Fibroblast of lung (primary cell): ENCODE data around the gene CLINT1. TPM values are rescaled to one million over a fixed set of nuclear protein-coding genes. Genes with fewer than 3 reads are reported as not detected.

Experiments
- DNase-seq, 2 donors: peaks; one replicate each; pipeline versions ENCODE4 v3.0.0 to v3.0.0-alpha.2; 2010; ENCODE audit warnings: low read depth in 2 of 2
- H2AFZ ChIP-seq: 2 replicates; pipeline ENCODE4 v1.5.1; 2012; ENCODE audit warnings: low read length, control low read depth, inconsistent platforms
- H3K27ac ChIP-seq: 2 replicates; pipeline ENCODE4 v1.5.1; 2011; ENCODE audit warnings: low read length, control low read depth; ENCODE audit not compliant: insufficient read depth
- H3K27me3 ChIP-seq: 2 replicates; pipeline ENCODE4 v1.5.1; 2011; ENCODE audit warnings: mild to moderate bottlenecking, low read length; ENCODE audit not compliant: control insufficient read depth, insufficient read depth
- H3K36me3 ChIP-seq: 2 replicates; pipeline ENCODE4 v1.5.1; 2011; ENCODE audit warnings: low read length; ENCODE audit not compliant: control insufficient read depth, insufficient read depth
- H3K4me1 ChIP-seq: 2 replicates; pipeline ENCODE4 v1.5.1; 2011; ENCODE audit warnings: low read length; ENCODE audit not compliant: control insufficient read depth, insufficient read depth; ENCODE audit errors: extremely low read depth
- H3K4me2 ChIP-seq: 2 replicates; pipeline ENCODE4 v1.5.1; 2011; ENCODE audit warnings: low read length, control low read depth; ENCODE audit not compliant: insufficient read depth; ENCODE audit errors: extremely low read depth
- H3K4me3 ChIP-seq, 4 experiments: fragments of 200-600 bp in 1 of 4; sonication (generic) in 1 of 4; replicated peaks in 1 of 4; 2 replicates each; pipeline ENCODE4 v1.5.1; 2011 to 2016; ENCODE audit warnings: low read length in 4 of 4, low read depth in 3 of 4, mild to moderate bottlenecking in 3 of 4, control low read depth in 2 of 4, inconsistent platforms in 1 of 4, mixed read lengths in 1 of 4; ENCODE audit not compliant: insufficient read depth in 1 of 4; ENCODE audit errors: control extremely low read depth in 1 of 4
- H3K79me2 ChIP-seq: 2 replicates; pipeline ENCODE4 v1.5.1; 2012; ENCODE audit warnings: mild to moderate bottlenecking, low read length, inconsistent platforms; ENCODE audit not compliant: control insufficient read depth, insufficient read depth
- H3K9ac ChIP-seq: 2 replicates; pipeline ENCODE4 v1.5.1; 2011; ENCODE audit warnings: mild to moderate bottlenecking, low read length, control low read depth; ENCODE audit not compliant: insufficient read depth
- H3K9me3 ChIP-seq: 2 replicates; pipeline ENCODE4 v1.5.1; 2012; ENCODE audit warnings: low read depth, low read length; ENCODE audit not compliant: control insufficient read depth, insufficient read depth
- H4K20me1 ChIP-seq: 2 replicates; pipeline ENCODE4 v1.5.1; 2011; ENCODE audit warnings: low read length; ENCODE audit not compliant: control insufficient read depth, insufficient read depth; ENCODE audit errors: extremely low read depth
- CTCF ChIP-seq, 2 donors: IDR thresholded peaks in 1 of 2; conservative IDR thresholded peaks in 1 of 2; 1 replicate in 1 of 2; 2 replicates in 1 of 2; pipeline ENCODE4 v1.5.1; 2011 to 2012; ENCODE audit warnings: low read length in 2 of 2, control low read depth in 1 of 2, inconsistent platforms in 1 of 2, low read depth in 1 of 2, mild to moderate bottlenecking in 1 of 2
- EZH2 ChIP-seq: IDR thresholded peaks from 2 replicates; pipeline ENCODE4 v1.5.1; 2012; ENCODE audit warnings: low read length, control low read depth, mild to moderate bottlenecking; ENCODE audit errors: missing control alignments
- polyA plus RNA-seq, 2 donors: library from polyadenylated mRNA; depleted of rRNA in 1 of 2; stranded (reverse) in 1 of 2; unstranded in 1 of 2; fragments of >200 nt; gene quantifications; 2 replicates each; pipeline ENCODE4 v1.2.1, GENCODE V29; 2011 to 2012; ENCODE audit warnings: missing spikeins in 1 of 2
- total RNA-seq: library from RNA; depleted of rRNA; stranded (reverse); fragments of >200 nt; gene quantifications from 2 replicates; pipeline ENCODE4 v1.2.1, GENCODE V29; 2014

The CLINT1 gene
- total and polyA plus RNA-seq, 2 donors (not counting 1 experiment from before 2014, with no cell fraction given), result 82.4 to 99.0 TPM

DNA sequence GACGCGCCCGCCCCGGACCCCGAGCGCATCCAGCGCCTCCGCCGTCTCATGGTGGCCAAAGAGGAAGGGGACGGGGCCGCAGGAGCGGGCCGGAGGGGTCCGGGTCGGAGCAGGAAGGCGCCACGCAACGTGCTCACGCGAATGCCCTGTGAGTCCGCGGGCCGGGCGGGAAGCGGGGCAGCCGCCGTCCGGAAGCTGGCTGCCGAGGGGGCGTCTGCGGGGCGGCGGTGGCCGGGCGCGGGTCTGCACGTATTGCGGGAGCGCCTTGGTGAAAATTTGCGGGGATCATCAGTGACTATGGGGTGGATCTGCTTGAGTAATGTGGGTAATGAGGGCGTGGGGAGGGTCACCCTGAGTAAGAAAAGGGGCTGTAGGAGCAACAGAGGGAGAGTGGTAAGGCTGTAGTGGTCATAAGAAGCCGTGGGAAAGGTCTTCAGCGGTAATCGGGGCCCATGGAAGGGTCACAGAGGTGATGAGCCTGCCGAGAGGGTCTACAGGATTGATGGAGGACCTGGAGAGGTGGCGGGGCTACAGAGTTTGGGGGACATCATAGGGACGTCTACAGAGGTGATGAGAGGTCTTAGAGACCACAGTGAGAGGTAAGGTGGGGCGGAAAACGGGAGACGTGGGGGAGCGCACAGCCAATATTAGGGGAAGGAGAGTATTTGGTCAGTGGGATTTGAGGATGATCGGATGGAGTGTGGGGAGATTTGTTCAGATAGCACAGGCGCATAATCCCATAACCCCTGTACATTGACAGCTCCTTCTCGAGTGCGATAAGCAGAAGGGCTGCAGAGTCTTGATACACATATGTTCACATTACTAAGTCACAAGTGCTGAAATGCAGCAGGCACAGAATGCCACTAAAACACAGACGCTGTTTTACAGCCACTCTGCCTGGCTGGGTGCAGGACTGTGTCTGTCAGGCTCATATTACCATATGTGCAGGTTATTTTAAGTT lies 114.6 kb downstream of the CLINT1 start:
- H3K9me3 ChIP-seq, result no peaks in the 10 kb centered on the region
- no peak overlapping the region for H3K27ac ChIP-seq
- peak overlapping the region; percentile 99 for H3K4me2 ChIP-seq
- peak overlapping the region; percentile 55 to 82 (median 70) for H3K4me3 ChIP-seq
- TF ChIP-seq CTCF (conservative IDR thresholded peaks at IDR 0.05 in 1 of 2, IDR thresholded peaks at IDR 0.05 in 1 of 2; ENCODE audit: low read depth in 1 of 2, low read length in 2 of 2), result no peak
- TF ChIP-seq EZH2, result no peak
- H4K20me1 ChIP-seq, result no peaks in the 10 kb centered on the region
- no peaks in the 10 kb centered on the region for H3K36me3 ChIP-seq
- peak overlapping the region; percentile 42 for H2AFZ ChIP-seq
- H3K27me3 ChIP-seq, result no peaks in the 10 kb centered on the region
- DNase-seq, result peak in 1 of 2 donors; percentile 13
- peaks cover 4% of the 10 kb centered on the region for H3K79me2 ChIP-seq
- peak overlapping the region; percentile 71 for H3K9ac ChIP-seq
- H3K4me1 ChIP-seq, result peaks cover 5% of the 10 kb centered on the region

DNA sequence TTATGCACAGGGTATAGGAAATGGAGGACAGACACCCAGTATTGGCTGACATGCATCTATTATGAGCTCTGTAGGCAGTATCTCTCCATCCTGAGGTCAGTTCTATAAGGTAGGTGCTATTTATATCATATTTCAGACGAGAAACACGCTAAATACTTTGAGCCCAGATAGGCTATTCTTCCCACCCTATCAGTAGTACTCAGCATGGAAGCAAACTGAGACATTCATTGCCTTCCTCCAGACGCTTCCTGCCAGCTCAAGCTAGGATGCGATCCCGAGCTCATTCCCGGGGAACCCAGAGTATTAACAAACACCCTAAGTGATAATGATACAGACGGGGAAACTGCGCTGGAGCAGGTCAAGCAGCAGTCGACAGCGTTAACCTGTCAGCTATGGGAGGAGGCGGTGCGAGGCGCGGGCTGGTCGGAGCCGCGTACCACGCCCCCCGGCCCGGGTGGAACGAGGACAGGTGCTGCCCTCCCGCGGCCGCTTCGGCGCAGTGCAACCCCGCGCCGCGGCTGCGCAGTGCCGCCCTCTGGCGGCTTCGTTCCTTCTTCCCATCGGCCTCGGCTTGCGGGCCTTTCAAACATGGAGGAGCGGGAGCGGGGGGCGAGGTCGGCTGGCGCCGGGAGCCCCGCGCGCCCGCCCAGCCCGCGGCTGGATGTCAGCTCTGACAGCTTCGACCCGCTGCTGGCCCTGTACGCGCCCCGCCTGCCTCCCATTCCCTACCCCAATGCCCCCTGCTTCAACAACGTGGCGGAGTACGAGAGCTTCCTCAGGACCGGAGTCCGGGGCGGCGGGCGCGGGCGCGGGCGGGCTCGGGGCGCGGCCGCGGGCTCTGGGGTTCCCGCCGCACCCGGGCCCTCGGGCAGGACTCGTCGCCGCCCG lies 115.5 kb downstream of the CLINT1 start, which contains the start of gene LSM11:
TSS of gene LSM11 (plus strand) at position 550 of the 888 bp plus-strand sequence. CDS start at position 589, 39 bp downstream.
- DNase-seq, result peak; percentile 65 to 73
- TF ChIP-seq CTCF (conservative IDR thresholded peaks at IDR 0.05 in 1 of 2, IDR thresholded peaks at IDR 0.05 in 1 of 2; ENCODE audit: low read depth in 1 of 2, low read length in 2 of 2) (peak; percentile 79 to 100), EZH2 (no peak)
- H3K27ac ChIP-seq, result no peak within 1 kb of the TSS
- peak within 1 kb of the TSS; percentile 55 to 82 (median 70) for H3K4me3 ChIP-seq
- H3K9ac ChIP-seq, result peak within 1 kb of the TSS; percentile 71
- H3K4me1 ChIP-seq, result peaks cover 2% of the 10 kb centered on the region
- H3K36me3 ChIP-seq, result no peaks in the 10 kb centered on the region
- H3K27me3 ChIP-seq, result no peaks in the 10 kb centered on the region
- H3K9me3 ChIP-seq, result no peaks in the 10 kb centered on the region
- no peaks in the 10 kb centered on the region for H4K20me1 ChIP-seq
- peaks cover 4% of the 10 kb centered on the region for H3K79me2 ChIP-seq
- H3K4me2 ChIP-seq, result peak within 1 kb of the TSS; percentile 99
- H2AFZ ChIP-seq, result peak within 1 kb of the TSS; percentile 96

GRCh38 chr5:157741131-157741530 lies 117.8 kb downstream of the CLINT1 start:
- H3K9ac ChIP-seq, result no peak overlapping the region
- no peak for DNase-seq
- no peaks in the 10 kb centered on the region for H4K20me1 ChIP-seq
- no peak overlapping the region for H3K4me2 ChIP-seq
- TF ChIP-seq CTCF (conservative IDR thresholded peaks at IDR 0.05 in 1 of 2, IDR thresholded peaks at IDR 0.05 in 1 of 2; ENCODE audit: low read depth in 1 of 2, low read length in 2 of 2), result no peak
- TF ChIP-seq EZH2, result no peak
- no peak overlapping the region for H3K27ac ChIP-seq
- H2AFZ ChIP-seq, result no peak overlapping the region
- H3K27me3 ChIP-seq, result no peaks in the 10 kb centered on the region
- H3K4me3 ChIP-seq, result no peak overlapping the region
- peaks cover 2% of the 10 kb centered on the region for H3K4me1 ChIP-seq
- H3K9me3 ChIP-seq, result no peaks in the 10 kb centered on the region
- peaks cover 4% of the 10 kb centered on the region for H3K79me2 ChIP-seq
- H3K36me3 ChIP-seq, result no peaks in the 10 kb centered on the region
